Measurements from ENCODE around the gene UBE2J1.

The UBE2J1 gene

DNA sequence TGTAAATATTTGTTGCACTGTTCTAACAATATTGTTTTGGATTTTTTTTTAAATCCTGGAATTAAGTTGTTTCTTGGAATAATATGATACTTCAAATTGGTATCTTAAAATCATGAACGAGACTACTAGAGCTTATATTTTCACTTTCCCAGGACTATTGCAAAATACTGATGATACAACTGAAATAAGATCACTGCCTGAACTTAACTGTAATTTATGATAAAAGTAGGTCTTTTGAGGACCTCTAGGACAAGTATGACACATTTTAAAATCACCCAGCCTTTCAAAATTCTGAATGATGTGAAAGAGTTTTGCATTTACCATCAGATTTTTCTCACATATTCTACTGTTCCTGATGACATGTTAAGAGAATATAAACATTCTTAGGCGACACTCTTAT is 8.6 kb upstream of the UBE2J1 start:
- DNase-seq, result no peak

DNA sequence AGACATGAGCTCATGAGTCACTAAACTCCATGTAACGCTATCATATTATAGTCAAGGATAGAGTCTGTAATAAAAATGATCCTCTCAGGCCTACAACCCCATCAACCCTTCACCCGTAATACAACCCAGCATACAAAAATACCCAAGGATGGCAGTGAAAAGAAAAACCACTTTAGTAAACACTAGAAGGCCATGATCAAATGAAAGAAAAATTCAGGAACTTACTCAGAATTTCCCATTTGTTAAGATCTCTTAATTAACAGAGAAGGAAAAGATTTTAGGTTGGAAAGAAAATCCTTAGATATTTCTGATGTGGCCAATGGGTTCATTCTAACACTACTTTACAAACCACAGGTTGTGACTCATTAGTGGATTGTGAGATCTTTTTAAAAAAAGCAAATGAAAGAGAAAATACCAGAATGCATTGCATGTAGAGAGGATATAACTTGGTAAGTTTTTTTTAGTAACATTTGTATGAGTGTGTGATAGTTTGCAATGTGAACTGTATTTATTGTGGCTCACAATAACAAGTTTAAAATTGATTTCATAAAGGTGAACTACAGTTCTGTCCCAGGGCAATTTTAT is 8.0 kb upstream of the UBE2J1 start:
- DNase-seq, result no peak

DNA sequence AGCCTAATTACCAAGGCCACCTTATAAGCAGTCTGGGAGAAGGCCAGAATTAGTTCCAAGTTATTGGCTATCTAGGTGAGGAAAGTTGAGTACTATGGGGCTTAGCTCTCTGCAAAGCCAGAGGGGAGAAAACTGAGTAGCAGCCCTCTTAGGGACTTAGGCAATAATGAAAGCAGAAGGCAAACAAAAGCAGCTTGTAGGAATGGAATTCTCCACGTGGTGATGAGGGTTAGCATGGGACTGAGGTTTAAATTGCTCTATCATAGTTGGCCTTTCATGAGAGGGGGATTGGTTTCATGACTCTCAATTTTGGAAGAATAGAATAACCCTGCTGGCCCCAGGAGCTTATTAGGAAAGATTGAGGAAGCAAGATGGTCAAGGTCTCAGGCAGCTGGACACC is 7.0 kb upstream of the UBE2J1 start:
- DNase-seq, result no peak

DNA sequence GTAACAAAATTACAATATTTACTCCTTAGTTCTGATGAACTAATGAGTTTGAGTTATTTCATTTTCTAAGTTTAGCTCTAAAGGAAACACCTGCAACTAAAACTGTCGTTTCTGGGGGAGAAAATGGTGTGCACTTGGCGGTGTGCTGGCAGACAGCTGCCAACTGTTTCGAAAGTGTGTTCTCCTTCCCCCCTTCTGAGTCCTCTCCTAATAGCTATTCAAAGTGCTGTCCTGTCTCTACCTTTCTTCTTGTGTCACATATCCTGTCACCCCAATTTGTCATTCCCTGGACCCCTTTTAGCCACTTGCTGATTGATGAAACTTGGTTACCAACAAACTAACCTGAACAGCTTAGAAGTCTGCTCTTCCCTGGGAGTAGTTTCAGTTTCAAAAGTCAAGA is 4.9 kb upstream of the UBE2J1 start:
- no peak for DNase-seq

DNA sequence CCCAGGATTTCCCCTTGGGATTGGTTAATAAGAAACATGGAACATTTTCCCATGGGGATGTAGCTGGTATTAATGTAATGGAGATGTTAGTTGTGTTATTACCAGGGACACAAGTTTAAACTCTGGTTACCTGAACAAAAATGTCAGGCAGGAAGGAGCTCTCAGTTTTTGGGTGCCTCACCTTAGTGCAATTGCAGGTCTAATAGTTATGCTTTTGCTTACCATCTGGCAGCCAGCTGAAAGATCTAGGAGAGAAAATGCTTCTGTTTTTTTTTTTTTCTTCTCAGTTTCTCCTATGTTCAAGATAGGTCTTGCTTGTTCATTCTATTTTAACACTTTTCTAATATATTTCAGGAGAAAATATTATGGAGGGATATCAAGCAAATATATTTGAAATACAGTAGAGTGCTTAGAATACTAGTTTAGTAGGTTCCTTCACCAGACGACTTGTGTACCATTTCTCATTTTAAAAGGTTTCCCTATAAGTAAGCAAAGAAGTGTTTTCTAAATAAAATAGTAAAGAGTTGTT is 4.2 kb upstream of the UBE2J1 start:
- DNase-seq, result no peak

DNA sequence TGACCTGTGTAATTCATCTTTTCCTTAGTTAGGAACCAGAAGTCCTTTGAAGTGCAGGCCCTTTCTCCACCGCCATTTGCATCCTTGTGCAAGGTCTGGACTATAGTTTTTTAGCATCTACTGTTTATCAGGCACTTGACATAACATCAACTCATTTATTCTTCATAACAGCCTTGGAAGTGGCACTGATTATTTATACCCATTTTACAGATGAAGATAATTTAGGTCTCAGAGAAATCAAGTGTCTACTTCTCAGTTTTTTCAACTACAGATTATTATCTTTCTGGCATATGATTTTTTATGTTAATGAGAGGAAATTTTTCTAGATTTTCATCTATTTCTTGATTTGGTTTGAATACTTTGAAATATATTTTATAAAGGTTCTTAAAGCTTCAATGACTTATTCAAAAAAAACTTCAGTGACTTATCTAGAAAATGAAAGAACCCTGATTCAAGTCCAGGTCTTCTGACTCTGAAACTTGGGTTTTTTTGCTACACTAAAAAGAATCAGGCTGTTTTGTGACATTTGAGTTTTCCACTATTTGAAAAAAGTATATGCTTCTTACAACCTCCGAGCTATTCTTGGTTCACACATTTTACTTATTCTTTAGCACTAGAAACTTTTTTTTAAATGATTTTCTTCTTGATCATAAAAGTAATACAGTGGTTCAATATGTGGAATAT is 3.1 kb upstream of the UBE2J1 start:
- DNase-seq, result no peak

DNA sequence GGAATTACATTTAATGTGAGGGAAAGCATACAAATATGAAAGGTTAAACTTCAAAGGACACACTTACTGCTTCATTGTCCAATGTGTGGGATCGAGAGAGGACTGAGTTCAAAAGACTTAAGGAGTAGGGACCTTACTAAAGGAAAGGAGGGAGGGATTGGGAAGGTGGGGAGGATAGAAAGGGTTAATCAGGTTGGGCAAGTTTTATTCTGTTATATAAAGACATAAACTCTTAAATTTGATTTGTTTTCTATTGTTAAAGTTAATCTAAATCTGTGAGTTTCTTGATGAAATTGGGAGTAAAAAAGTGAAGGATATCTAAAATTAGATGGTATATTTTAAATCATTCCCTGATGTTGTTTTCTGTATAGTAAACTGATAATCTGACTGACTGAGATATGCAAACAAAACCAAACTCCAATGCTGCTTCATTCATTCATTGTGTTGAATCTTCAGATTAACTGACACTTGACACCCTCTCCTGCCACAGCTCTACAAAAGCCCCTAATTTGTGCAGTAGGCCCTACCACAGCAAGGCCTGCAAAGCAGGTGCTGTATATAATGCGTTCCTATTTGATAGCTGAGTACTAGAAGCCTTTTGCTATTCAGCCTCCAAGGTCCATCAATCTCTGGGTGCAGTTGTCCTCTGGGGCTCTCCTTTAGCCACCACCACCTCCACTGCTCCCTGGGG is 1.3 kb upstream of the UBE2J1 start:
- DNase-seq, result no peak

DNA sequence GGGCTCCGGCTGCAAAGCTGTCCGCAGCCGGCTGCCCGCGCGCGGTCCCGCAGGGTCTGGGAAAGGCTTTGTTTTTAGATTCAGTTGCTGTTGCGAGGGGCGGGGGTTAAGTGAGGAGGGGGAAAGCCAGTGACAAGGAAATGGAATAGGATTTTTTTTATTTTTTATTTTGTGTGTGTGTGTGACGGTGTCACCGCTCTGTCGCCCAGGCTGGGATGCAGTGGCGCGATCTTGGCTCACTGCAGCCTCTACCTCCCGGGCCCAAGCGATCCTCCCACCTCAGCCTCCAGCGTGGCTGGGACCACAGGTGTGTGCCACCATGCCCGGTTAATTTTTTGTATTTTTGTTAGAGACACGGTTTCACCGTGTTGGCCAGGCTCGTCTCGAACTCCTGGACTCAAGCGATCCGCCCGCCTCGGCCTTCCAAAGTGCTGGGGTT is 615 bp upstream of the UBE2J1 start:
- no peak for DNase-seq

DNA sequence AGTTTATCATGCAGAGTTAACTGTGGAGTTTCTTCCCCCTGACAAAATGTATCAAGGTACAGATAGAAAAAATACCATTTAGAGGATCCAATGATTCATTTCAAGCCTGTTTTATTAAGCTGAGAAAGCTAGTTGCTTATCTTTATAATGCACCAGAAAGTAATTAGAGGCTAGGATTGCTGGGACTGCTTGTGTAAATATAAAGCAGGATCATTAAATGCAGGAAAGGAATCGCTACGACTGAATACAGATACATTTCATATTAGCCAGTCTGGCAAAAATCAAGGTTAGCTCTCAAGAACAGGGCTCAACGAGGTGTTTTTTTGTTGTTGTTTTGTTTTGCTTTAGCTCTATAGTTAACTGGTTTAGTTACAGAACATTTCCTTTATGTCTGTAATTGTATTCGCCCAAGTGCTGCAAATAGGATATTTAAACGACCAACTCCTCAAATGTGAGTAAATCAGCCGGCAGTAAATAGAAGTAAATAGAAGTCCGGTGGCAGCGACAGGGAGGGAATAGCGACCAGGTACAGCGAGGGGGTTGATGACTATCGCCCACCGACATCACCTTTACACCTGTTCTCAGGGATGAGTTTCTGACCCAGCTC is 748 bp downstream of the UBE2J1 start:
- DNase-seq, result no peak

DNA sequence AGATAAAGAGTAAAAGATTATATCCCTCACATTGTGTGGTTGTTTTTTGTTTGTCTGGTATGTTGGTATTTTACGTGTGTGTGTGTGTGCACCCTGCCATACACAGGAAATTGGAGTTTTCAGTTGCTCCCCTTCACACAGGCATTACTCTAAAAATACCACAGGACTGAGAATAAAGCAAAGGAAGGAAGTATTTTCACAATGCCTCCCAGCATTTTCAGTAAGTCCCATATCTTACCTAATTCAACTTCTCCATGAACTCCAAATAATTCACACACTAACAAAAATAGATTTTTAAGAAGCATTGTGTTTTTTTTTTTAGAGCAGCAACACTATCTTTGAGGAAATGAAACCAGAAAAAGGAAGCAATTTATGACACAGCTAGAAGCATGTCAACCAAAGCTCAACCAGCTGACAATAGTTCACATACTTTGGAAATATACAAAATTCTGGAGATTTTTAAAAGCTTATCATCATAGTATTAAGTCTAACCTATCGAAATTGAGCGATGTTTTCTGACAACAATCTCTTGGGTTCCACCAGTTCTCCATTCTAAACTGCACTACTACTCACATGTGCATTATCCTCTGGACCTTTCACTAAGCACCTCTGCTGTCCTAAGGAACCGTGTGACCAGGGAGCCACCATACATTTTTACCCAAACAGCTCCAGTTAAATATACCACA is 2.1 kb downstream of the UBE2J1 start:
- no peak for DNase-seq

DNA sequence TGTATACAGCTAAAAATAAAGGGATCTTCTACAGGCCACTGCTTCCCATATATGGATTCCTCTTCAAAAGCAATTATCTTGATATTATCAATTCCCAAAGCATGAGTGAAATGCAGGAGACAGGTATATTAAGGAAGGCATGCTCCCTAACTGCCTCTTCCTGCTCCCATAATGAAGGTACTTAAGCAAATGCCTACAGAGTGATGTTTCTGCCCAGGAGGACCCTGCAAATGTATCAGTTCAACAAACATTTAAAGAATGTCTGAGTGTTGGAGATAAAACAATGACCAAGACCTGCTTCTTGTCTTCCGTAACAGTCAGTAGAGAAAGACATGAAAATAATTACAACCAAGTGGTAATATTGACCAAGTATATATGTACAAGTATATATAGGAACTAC is 4.2 kb downstream of the UBE2J1 start:
- DNase-seq, result no peak

DNA sequence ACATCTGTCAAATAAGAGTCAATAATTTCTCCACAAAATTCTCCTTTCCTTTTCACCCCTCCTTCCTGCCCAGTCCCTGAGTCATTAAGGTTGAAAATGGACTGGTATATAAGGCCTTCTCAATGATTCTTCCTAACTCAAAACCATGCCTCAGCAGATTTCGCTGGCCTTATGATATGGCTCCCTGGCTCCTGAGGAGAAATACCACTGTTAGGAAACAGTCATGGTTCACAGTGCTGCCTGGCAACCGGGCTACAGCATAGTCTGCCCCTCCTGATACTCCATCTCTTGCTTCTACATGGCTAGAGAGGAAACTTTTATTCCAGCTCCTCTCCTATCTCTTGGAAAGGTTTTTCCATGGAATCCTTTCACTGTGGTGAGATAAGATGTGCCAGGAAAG is 4.7 kb downstream of the UBE2J1 start:
- DNase-seq, result no peak

DNA sequence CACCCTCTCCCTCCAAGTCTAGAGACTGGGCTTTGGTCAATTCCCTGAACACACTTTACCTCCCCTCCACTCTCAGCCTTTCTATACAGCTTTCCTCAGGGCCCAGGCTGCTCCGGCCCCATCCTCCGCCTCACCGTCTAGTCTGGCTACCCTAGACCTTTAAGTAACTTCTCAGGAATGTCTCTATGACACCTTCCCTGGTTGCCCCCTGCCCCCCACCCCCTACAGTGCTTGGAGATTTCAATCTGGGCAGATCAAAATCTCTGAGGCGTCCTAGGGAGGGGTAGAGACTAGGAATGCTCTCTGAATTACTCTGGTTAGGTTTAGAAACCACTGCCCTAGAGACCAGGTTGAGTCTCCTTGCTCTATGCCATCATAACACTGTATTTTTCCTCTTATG is 6.1 kb downstream of the UBE2J1 start:
- no peak for DNase-seq

DNA sequence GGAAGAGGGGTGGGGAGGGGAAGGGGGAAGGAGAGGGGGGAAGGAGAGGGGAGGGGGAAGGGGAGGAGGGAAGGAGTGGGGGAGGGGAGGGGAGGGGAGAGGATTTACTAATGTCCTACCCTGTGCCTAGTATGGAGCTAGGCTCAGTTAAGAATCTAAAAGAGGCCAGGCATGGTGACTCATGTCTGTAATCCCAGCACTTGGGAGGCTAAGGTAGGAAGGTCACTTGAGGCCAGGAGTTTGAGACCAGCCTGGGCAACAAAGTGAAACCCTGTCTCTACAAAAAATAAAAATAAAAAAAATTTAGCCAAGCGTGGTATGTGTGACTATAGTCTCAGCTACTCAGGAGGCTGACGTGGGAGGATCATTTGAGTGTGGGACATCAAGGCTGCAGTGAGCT is 13.0 kb downstream of the UBE2J1 start:
- DNase-seq, result no peak

DNA sequence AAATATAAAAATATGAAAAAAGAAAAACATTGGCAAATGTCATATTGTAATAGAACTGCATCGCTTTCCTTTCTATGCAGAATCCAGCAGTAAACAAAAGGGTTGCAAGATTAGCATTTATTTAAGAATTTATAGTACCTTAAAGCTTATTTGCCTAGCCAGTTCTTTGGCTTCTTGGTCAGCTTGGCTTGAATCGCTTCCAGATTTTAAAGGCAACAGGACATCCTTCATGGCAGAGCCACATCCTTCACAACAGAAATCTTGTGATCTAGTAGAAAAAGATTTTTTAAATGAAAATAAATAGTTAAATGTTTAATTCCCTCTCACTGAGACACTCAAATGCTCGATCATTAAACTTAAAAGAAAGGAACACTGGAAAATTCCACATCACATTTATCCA is 17.4 kb downstream of the UBE2J1 start:
- no peak for DNase-seq

DNA sequence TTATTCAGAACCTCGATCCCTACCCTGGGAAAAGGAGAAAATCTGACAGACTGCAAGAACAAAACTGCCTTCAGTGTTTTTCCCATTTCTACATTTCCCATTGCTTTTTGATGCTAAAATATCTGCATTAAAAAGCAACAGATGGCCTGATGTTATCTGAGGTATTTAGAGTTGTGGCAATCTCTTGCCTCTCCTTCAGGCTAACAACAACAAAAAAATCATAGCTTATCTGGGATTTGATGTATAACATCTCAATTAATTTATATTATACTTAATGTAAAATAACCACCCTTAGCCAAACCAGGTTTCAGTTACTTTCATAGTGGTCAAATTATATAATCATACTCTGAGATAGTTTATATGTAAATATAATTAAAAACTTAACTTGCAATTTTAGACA is 21.6 kb downstream of the UBE2J1 start:
- DNase-seq, result no peak

DNA sequence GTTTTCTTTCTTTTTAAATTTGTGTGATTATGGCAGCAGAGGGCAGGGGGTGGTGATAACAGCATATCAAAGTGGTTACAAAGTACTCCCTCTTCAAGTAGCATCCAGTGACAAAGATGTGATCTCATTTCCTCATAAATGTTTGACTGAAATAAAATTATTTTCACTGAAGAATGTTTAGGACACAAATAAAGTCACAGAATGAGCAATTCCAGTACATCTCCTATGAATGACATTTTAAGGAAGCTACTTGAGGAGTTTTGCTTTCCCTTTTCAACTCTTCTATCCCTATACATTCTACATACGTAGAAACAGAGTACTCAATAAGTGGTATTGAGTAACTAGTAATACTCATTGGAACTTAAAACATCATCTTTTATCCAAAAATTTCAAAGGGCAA is 23.5 kb downstream of the UBE2J1 start:
- DNase-seq, result no peak

DNA sequence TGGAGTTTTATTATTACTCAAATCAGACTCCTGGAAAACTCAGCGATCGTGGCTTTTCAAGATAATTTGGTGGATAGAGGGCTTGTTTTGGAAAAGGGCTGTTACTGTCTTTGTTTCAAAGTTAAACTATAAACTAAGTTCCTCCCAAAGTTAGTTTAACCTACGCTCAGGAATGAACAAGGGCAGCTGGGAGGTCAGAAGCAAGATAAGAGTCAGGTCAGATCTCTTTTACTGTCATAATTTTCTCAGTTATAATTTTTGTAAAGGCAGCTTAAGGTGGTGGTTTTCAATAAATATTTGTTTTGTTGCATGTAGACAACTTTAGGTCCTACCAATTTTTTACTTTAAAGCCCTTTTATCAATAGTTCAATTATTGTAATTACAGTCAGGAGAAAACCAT is 28.2 kb downstream of the UBE2J1 start:
- DNase-seq, result no peak

DNA sequence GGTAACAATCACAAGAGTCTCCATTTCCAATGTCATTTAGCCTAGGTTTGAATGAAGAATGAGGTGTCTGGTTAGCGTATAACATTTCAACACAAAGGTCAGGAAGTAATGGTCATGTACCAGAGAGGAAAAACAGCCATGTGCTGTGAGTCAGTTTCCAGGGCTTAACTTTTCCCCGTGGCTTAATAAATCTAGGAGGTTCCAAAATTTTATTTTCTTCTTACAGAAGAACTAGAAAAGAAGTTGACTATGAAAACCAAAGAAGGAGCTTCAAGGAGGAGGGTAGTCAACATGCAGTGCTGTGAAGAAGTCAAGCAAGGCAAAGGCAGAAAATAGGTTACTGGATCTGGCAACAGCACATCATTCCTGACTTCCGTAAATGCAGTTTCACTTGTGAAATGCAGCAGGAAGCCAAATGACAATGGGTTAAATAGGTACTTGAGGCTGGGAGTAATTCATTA is 29.0 kb downstream of the UBE2J1 start:
- DNase-seq, result no peak

DNA sequence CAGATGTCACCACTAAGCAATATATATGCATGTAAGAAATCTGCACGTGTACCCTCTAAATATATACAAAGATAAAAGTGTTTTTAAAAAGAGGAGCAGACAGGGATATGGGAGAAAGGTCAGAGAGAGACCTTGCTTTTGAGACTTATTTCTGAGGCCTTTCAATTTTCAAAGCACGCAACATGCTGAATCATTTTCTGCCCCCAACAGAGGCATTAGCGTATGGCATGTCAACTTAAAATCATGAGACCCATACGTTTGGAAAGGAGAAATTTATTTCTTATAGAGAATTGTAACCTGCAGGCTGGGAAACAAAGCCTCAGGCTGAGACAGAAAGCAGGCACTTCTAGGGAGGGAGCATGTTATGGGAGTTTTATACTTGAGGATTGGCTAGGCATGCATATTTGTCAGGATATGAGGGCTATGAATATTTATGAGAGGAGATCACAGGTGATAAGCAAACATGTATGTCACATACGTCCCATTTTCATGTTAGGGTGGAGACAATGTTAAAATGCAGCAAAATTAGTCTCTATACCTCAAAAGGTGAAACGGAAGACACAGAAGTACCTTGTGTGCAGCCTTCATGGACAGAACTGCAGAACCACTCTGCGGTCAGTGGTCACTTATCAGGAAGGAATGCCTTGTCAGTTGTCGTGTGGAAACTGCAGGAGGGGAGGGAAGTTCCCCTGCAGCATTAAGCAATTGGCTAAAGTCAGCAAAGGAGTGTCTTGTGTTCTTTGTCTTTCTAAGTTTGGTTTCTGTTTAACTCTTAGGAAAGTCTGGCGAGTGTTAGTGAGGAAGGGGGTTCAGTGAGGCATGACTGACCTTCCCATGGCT is 31.2 kb downstream of the UBE2J1 start:
- DNase-seq, result no peak

DNA sequence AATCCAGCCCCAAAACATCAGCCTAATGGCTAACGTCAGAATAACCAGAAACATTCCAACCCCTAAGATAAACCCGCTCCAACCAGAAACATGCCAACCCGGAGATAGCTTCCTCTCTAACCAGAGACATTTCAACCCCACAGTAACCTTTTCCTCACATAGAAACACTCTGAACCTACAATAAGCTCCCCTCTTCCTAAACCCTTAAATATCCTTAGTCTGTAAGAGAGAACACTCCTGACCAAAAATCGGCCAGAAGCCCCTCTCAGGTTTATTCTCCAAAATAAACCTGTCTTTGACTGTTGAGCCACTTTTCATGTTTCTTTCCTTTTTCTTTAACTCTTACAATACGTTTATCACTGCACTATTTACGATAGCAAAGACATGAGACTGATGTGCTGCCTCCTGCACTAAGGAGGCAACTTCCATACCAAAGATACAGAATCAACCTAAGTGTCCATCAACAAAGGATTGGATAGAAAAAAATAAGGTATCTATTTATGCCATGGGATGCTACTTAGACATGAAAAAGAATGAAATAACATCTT is 32.4 kb downstream of the UBE2J1 start:
- no peak for DNase-seq

DNA sequence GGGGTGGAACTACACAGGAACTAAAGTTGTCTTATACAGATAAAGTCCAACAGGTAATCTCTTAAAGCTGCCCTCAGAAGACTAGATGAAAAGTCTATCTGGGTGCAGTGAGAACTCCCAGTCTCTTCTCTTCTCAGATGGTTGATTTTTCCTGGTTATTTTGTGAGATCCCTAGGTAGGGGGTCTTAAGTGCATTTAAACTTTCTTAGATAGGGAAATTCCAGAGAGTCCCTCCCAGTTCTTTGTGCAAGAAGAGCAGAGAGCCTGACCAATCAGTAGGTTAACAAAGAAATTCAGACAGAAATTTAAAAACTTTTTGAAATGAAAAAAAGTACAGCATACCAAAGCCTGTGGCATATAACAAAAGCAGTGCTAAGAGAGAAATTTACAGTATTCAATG is 35.5 kb downstream of the UBE2J1 start:
- DNase-seq, result no peak

Measured in activated CD4-positive, alpha-beta T cell treated with anti-CD3 and anti-CD28 coated beads for 48 hours (primary cell).